ENCODE data around the gene TRAFD1. TPM values are rescaled to one million over a fixed set of nuclear protein-coding genes. Genes with fewer than 3 reads are reported as not detected.

The TRAFD1 gene
- total and polyA plus RNA-seq, 2 of the 13 experiments (the other 11 are each of a cell fraction or from before 2014, with no cell fraction given) = 9.5 to 20.9 TPM

DNA sequence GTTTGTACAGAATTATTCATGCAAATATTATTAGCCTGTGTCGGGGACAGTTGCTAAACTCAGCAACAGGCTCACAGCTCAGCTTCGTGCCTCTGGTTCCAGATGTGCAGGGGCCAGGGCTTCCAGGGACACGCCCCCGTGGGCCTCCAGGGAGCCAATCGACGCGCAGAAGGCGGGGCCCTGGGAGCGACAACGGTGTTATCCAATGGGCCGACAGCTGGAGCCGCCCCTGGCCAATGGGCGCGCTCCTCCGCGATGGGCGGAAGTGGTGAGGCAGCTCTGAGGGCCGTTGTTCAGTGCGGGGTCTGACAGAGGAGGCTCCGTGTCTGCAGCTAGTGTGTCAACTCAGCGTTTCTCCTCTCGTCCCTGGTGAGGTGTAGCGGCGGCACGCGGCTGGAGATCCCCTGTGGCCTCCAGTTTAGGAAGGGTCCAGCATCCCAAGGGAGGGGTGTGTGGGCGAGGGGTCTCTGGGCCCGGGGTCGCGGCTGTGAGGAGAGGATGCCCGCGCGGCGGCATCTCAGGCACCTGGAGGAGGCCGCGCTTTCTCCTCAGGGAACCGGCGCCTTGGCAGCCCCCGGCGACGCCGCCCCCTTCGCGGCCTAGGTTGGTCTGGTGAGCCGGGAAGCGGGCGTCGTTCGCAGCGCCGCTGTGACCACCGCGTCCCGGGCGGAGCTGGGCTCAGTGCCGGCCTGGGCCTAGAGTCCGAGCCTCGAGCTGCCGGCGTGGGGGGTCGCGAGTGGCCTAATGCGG lies at the start of gene TRAFD1 (continued):
- TF ChIP-seq, protein P1, sequence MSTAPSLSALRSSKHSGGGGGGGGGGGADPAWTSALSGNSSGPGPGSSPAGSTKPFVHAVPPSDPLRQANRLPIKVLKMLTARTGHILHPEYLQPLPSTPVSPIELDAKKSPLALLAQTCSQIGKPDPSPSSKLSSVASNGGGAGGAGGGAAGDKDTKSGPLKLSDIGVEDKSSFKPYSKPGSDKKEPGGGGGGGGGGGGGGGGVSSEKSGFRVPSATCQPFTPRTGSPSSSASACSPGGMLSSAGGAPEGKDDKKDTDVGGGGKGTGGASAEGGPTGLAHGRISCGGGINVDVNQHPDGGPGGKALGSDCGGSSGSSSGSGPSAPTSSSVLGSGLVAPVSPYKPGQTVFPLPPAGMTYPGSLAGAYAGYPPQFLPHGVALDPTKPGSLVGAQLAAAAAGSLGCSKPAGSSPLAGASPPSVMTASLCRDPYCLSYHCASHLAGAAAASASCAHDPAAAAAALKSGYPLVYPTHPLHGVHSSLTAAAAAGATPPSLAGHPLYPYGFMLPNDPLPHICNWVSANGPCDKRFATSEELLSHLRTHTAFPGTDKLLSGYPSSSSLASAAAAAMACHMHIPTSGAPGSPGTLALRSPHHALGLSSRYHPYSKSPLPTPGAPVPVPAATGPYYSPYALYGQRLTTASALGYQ (CRISPR knock-in tag; IDR thresholded peaks at IDR 0.05) = 0 out of 2 replicates have a peak, but pooled peaks have one; percentile 62
- TF ChIP-seq TRIM22 (IDR thresholded peaks at IDR 0.05) (no peak), ZNF709 (CRISPR knock-in tag; IDR thresholded peaks at IDR 0.05) (peak; percentile 70; the same call in 1 of the 2 replicates), MXI1 (IDR thresholded peaks at IDR 0.05; ENCODE audit: borderline replicate concordance, low read depth, low read length) (peak; percentile 82; the same call in 2 of the 3 replicates), NKX3-1 (CRISPR knock-in tag; IDR thresholded peaks at IDR 0.05) (no peak; the same call in 1 of the 2 replicates), ZSCAN21 (CRISPR knock-in tag; IDR thresholded peaks at IDR 0.05; ENCODE audit: borderline replicate concordance) (peak; percentile 86; the same call in 1 of the 2 replicates), EED (CRISPR knock-in tag; IDR thresholded peaks at IDR 0.05) (no peak), RELA (CRISPR knock-in tag; IDR thresholded peaks at IDR 0.05) (no peak), ZNF354B (CRISPR knock-in tag; IDR thresholded peaks at IDR 0.05) (no peak), CBX5 (CRISPR knock-in tag; IDR thresholded peaks at IDR 0.05; ENCODE audit: borderline replicate concordance) (no peak), ZNF776 (CRISPR knock-in tag; IDR thresholded peaks at IDR 0.05) (peak; percentile 72), ATF5 (CRISPR knock-in tag; IDR thresholded peaks at IDR 0.05; ENCODE audit: low read depth) (no peak), SNAPC4 (CRISPR knock-in tag; IDR thresholded peaks at IDR 0.05) (peak; percentile 72; the same call in 1 of the 2 replicates)
- TF ChIP-seq, protein P2, sequence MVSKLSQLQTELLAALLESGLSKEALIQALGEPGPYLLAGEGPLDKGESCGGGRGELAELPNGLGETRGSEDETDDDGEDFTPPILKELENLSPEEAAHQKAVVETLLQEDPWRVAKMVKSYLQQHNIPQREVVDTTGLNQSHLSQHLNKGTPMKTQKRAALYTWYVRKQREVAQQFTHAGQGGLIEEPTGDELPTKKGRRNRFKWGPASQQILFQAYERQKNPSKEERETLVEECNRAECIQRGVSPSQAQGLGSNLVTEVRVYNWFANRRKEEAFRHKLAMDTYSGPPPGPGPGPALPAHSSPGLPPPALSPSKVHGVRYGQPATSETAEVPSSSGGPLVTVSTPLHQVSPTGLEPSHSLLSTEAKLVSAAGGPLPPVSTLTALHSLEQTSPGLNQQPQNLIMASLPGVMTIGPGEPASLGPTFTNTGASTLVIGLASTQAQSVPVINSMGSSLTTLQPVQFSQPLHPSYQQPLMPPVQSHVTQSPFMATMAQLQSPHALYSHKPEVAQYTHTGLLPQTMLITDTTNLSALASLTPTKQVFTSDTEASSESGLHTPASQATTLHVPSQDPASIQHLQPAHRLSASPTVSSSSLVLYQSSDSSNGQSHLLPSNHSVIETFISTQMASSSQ (IDR thresholded peaks at IDR 0.05; ENCODE audit: low read depth) = no peak
- TF ChIP-seq, protein P2 (CRISPR knock-in tag; IDR thresholded peaks at IDR 0.05; ENCODE audit: borderline replicate concordance) = peak; percentile 28; the same call in 1 of the 2 replicates
